Measurements from ENCODE around the gene TFPI. TPM values are rescaled to one million over a fixed set of nuclear protein-coding genes. Genes with fewer than 3 reads are reported as not detected.

TFPI gene
- total and polyA plus RNA-seq, 2 of the 8 experiments (the other 6 are each of a cell fraction or from before 2014, with no cell fraction given), result 2.0 to 7.1 TPM

GRCh38 chr2:187493180-187493579, 61.1 kb downstream of the TFPI start:
- DNase-seq (ENCODE audit: low read depth in 1 of 2, low spot score in 2 of 2), result no peak
- POLR2A ChIA-PET (ENCODE audit: partially characterized antibody), result no interaction called here
- 88% methylated on average over 5 of the region's 5 CpGs; no CpG with 5 or more reads in 1 of the 2 experiments for WGBS, 2 experiments (ENCODE audit: extremely low coverage in 1 of 2, insufficient coverage in 1 of 2, insufficient read length in 1 of 2, insufficient replicate concordance in 2 of 2, low coverage in 1 of 2, low lambda C conversion rate in 2 of 2, missing lambda C conversion rate in 1 of 2)

More at GRCh38 chr2:187493180-187493579, 61.1 kb downstream of the TFPI start:
- FAIRE-seq, result no peak
- H3K23me2 ChIP-seq (ENCODE audit: low read depth, low read length), result no peaks in the 10 kb centered on the region; the same call in 1 of the 2 replicates
- CTCF ChIA-PET (ENCODE audit: partially characterized antibody), result interaction anchor here (1.3 to 1.6 kb wide), 3 partner anchors 88 to 630 kb away, joined by 3 to 6 read pairs (median 3); no protein-coding TSS in a partner anchor
- no peak overlapping the region for H4K8ac ChIP-seq (ENCODE audit: extremely low read depth, insufficient read depth, low read length)
- no peak overlapping the region for H3K9ac ChIP-seq (replicated peaks in 1 of 4; ENCODE audit: extremely low read depth in 1 of 4, low read depth in 3 of 4, low read length in 3 of 4)
- H2BK20ac ChIP-seq (ENCODE audit: low read length), result no peak overlapping the region
- H3K4ac ChIP-seq (replicated peaks; ENCODE audit: insufficient read length, low read depth, low read length), result no peak overlapping the region
- H3K27ac ChIP-seq (ENCODE audit: low read depth, low read length), result no peak overlapping the region
- H3K27me3 ChIP-seq (replicated peaks in 1 of 4; ENCODE audit: control insufficient read depth in 3 of 4, extremely low read depth in 1 of 4, insufficient read depth in 3 of 4, low read length in 3 of 4), result no peaks in the 10 kb centered on the region
- H3K79me1 ChIP-seq (ENCODE audit: low read depth, low read length), result no peaks in the 10 kb centered on the region
- no peak overlapping the region for H3K4me3 ChIP-seq (ENCODE audit: extremely low read depth in 1 of 4, insufficient read depth in 2 of 4, low read depth in 3 of 4, low read length in 4 of 4)
- no peak overlapping the region for H2BK12ac ChIP-seq (ENCODE audit: low read depth, low read length)
- H3K56ac ChIP-seq (replicated peaks; ENCODE audit: insufficient read length, low read depth, low read length), result no peak overlapping the region
- H3K9me3 ChIP-seq (ENCODE audit: insufficient read depth in 2 of 2, low read depth in 1 of 2, low read length in 1 of 2), result peaks cover 12 to 13% of the 10 kb centered on the region in 2 experiments
- no peaks in the 10 kb centered on the region for H3K4me1 ChIP-seq (replicated peaks in 1 of 4; ENCODE audit: control insufficient read depth in 3 of 4, insufficient read depth in 4 of 4, low read length in 3 of 4)
- no peak overlapping the region for H3K23ac ChIP-seq (ENCODE audit: insufficient read length)
- H3K36me3 ChIP-seq (ENCODE audit: control insufficient read depth in 2 of 4, insufficient read depth in 4 of 4, low read length in 3 of 4), result peaks cover 0 to 2% (median 0%) of the 10 kb centered on the region in 4 experiments; a peak in 2 of 8 replicates
- no peak overlapping the region for H3K4me2 ChIP-seq (ENCODE audit: insufficient read depth in 1 of 2, low read depth in 2 of 2, low read length in 2 of 2)
- H2BK5ac ChIP-seq (ENCODE audit: low read depth, low read length), result no peak overlapping the region
- H2BK15ac ChIP-seq (ENCODE audit: low read length), result no peak overlapping the region
- no peak overlapping the region for H4K91ac ChIP-seq (replicated peaks; ENCODE audit: insufficient read length, low read length)
- H2AFZ ChIP-seq (ENCODE audit: low read length), result no peak overlapping the region
- no peaks in the 10 kb centered on the region for H4K20me1 ChIP-seq (replicated peaks in 1 of 2; ENCODE audit: control insufficient read depth in 1 of 2, insufficient read depth in 2 of 2, low read length in 2 of 2)
- H2BK120ac ChIP-seq (replicated peaks; ENCODE audit: low read depth, low read length), result no peak overlapping the region
- no peak overlapping the region for H3K14ac ChIP-seq (ENCODE audit: insufficient read length)
- no peak overlapping the region for H4K5ac ChIP-seq (ENCODE audit: insufficient read length, low read depth, low read length)
- no peak overlapping the region for H2AK5ac ChIP-seq (ENCODE audit: low read depth, low read length)
- no peak overlapping the region for H3K18ac ChIP-seq (ENCODE audit: extremely low read depth, low read length)
- H3K79me2 ChIP-seq (ENCODE audit: control insufficient read depth in 1 of 2, insufficient read depth in 2 of 2, low read length in 2 of 2), result no peaks in the 10 kb centered on the region
